ENCODE measurements around the gene NUP98. TPM values are rescaled to one million over a fixed set of nuclear protein-coding genes. Genes with fewer than 3 reads are reported as not detected.

NUP98 gene
- total RNA-seq, 2 experiments from 2014 or later: 161 to 186 TPM

GRCh38 chr11:3810446-3810845 lies 13.1 kb upstream of the NUP98 start:
- intact Hi-C loops (cut with DNase I, micrococcal nuclease): no loop called here
- no peaks in the 10 kb centered on the region for H3K9me3 Mint-ChIP-seq

GRCh38 chr11:3809624-3809928 lies 12.2 kb upstream of the NUP98 start:
- peaks cover 24% of the 10 kb centered on the region for H3K4me1 Mint-ChIP-seq (ENCODE audit: low read depth)
- H3K27me3 ChIP-seq (ENCODE audit: control insufficient read depth in 1 of 2, insufficient read depth in 2 of 2, low read length in 2 of 2): no peaks in the 10 kb centered on the region
- ChIA-PET CTCF (interaction anchor here (0.6 to 3.6 kb wide), 17 partner anchors 13 to 263 kb away, joined by 3 to 37 read pairs (median 4); partner anchors contain the start of genes NUP98 and STIM1), POLR2A (interaction anchor here (1.5 to 6.3 kb wide), 7 partner anchors 12 to 89 kb away, joined by 3 to 78 read pairs (median 12); partner anchors contain the start of genes NUP98, RHOG and STIM1)
- H3K27ac Mint-ChIP-seq: no peak overlapping the region
- peaks cover 9% of the 10 kb centered on the region for H3K36me3 Mint-ChIP-seq (ENCODE audit: low read depth)
- H3K27me3 Mint-ChIP-seq: no peaks in the 10 kb centered on the region
- no peak overlapping the region for H3K27ac ChIP-seq (ENCODE audit: low read depth in 1 of 2, low read length in 2 of 2)
- no peak overlapping the region for H3K4me3 ChIP-seq (ENCODE audit: low read length)
- no peaks in the 10 kb centered on the region for H3K36me3 ChIP-seq (ENCODE audit: insufficient read depth, low read length)
- H3K9me3 Mint-ChIP-seq: no peaks in the 10 kb centered on the region
- TF ChIP-seq, protein P1, sequence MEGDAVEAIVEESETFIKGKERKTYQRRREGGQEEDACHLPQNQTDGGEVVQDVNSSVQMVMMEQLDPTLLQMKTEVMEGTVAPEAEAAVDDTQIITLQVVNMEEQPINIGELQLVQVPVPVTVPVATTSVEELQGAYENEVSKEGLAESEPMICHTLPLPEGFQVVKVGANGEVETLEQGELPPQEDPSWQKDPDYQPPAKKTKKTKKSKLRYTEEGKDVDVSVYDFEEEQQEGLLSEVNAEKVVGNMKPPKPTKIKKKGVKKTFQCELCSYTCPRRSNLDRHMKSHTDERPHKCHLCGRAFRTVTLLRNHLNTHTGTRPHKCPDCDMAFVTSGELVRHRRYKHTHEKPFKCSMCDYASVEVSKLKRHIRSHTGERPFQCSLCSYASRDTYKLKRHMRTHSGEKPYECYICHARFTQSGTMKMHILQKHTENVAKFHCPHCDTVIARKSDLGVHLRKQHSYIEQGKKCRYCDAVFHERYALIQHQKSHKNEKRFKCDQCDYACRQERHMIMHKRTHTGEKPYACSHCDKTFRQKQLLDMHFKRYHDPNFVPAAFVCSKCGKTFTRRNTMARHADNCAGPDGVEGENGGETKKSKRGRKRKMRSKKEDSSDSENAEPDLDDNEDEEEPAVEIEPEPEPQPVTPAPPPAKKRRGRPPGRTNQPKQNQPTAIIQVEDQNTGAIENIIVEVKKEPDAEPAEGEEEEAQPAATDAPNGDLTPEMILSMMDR (IDR thresholded peaks at IDR 0.05): no peak
- intact Hi-C loops (cut with DNase I, micrococcal nuclease): loop anchor here in 1 of 2 experiments (1.0 to 5.0 kb wide), 2 partner anchors 12 to 37 kb away; partner anchors contain the start of gene NUP98
- DNase-seq: no peak
- peaks cover 21% of the 10 kb centered on the region for H3K4me1 ChIP-seq (ENCODE audit: insufficient read depth, low read length)
- no peaks in the 10 kb centered on the region for H3K9me3 ChIP-seq (ENCODE audit: control insufficient read depth in 1 of 2, insufficient read depth in 1 of 2, low read length in 2 of 2)
- peak overlapping the region; percentile 75 for H3K4me3 Mint-ChIP-seq
- no peak for ATAC-seq (ENCODE audit: poor library complexity)

More at GRCh38 chr11:3810446-3810845, 13.1 kb upstream of the NUP98 start:
- Mint-ChIP-seq H3K4me1 (ENCODE audit: low read depth) (peaks cover 24% of the 10 kb centered on the region), H3K4me3 (peak overlapping the region; percentile 75), H3K36me3 (ENCODE audit: low read depth) (peaks cover 9% of the 10 kb centered on the region), H3K27ac (no peak overlapping the region), H3K27me3 (no peaks in the 10 kb centered on the region)
- ChIA-PET CTCF (interaction anchor here (0.7 to 3.6 kb wide), 3 partner anchors 24 to 44 kb away, joined by 3 to 37 read pairs (median 6); partner anchors contain the start of gene STIM1), POLR2A (interaction anchor here (0.9 to 6.3 kb wide), 3 partner anchors 13 to 45 kb away, joined by 3 to 76 read pairs (median 4); partner anchors contain the start of genes NUP98 and STIM1)
- no peak overlapping the region for H3K27ac ChIP-seq (ENCODE audit: low read depth in 1 of 2, low read length in 2 of 2)
- no peaks in the 10 kb centered on the region for H3K36me3 ChIP-seq (ENCODE audit: insufficient read depth, low read length)
- DNase-seq: no peak
- TF ChIP-seq, protein P1 (IDR thresholded peaks at IDR 0.05): no peak
- peaks cover 21% of the 10 kb centered on the region for H3K4me1 ChIP-seq (ENCODE audit: insufficient read depth, low read length)
- ATAC-seq (ENCODE audit: poor library complexity): no peak
- no peaks in the 10 kb centered on the region for H3K27me3 ChIP-seq (ENCODE audit: control insufficient read depth in 1 of 2, insufficient read depth in 2 of 2, low read length in 2 of 2)
- H3K9me3 ChIP-seq (ENCODE audit: control insufficient read depth in 1 of 2, insufficient read depth in 1 of 2, low read length in 2 of 2): no peaks in the 10 kb centered on the region
- H3K4me3 ChIP-seq (ENCODE audit: low read length): no peak overlapping the region

GRCh38 chr11:3808861-3809623 lies 11.7 kb upstream of the NUP98 start:
- Histone ChIP-seq H3K4me1 (ENCODE audit: insufficient read depth, low read length) (peaks cover 21% of the 10 kb centered on the region), H3K9me3 (ENCODE audit: control insufficient read depth in 1 of 2, insufficient read depth in 1 of 2, low read length in 2 of 2) (no peaks in the 10 kb centered on the region), H3K4me3 (ENCODE audit: low read length) (peak overlapping the region; percentile 96), H3K36me3 (ENCODE audit: insufficient read depth, low read length) (no peaks in the 10 kb centered on the region), H3K27me3 (ENCODE audit: control insufficient read depth in 1 of 2, insufficient read depth in 2 of 2, low read length in 2 of 2) (no peaks in the 10 kb centered on the region), H3K27ac (ENCODE audit: low read depth in 1 of 2, low read length in 2 of 2) (no peak overlapping the region)
- peak overlapping the region; percentile 94 for H3K4me3 Mint-ChIP-seq
- ATAC-seq (ENCODE audit: poor library complexity) (peak; percentile 83), DNase-seq (peak in 12 of 14 experiments; percentile 24 to 81 (median 39))
- H3K4me1 Mint-ChIP-seq (ENCODE audit: low read depth): peaks cover 24% of the 10 kb centered on the region
- peak overlapping the region; percentile 76 for H3K27ac Mint-ChIP-seq
- H3K36me3 Mint-ChIP-seq (ENCODE audit: low read depth): peaks cover 9% of the 10 kb centered on the region
- H3K9me3 Mint-ChIP-seq: no peaks in the 10 kb centered on the region
- intact Hi-C loops (cut with DNase I, micrococcal nuclease): loop anchor here in 1 of 2 experiments (1.0 to 5.0 kb wide), 2 partner anchors 12 to 37 kb away; partner anchors contain the start of gene NUP98
- CTCF ChIA-PET: interaction anchor here (0.6 to 3.6 kb wide), 26 partner anchors 11 to 263 kb away, joined by 3 to 37 read pairs (median 4); partner anchors contain the start of genes NUP98, RHOG and STIM1
- POLR2A ChIA-PET: interaction anchor here (0.9 to 6.3 kb wide), 10 partner anchors 12 to 158 kb away, joined by 3 to 78 read pairs (median 7); partner anchors contain the start of genes NUP98, RHOG and STIM1
- TF ChIP-seq, protein P1 (IDR thresholded peaks at IDR 0.05): peak; percentile 60
- no peaks in the 10 kb centered on the region for H3K27me3 Mint-ChIP-seq

All from CD4-positive, alpha-beta T cell (primary cell).